ENCODE data around the gene DCBLD2.

DCBLD2 gene

DNA sequence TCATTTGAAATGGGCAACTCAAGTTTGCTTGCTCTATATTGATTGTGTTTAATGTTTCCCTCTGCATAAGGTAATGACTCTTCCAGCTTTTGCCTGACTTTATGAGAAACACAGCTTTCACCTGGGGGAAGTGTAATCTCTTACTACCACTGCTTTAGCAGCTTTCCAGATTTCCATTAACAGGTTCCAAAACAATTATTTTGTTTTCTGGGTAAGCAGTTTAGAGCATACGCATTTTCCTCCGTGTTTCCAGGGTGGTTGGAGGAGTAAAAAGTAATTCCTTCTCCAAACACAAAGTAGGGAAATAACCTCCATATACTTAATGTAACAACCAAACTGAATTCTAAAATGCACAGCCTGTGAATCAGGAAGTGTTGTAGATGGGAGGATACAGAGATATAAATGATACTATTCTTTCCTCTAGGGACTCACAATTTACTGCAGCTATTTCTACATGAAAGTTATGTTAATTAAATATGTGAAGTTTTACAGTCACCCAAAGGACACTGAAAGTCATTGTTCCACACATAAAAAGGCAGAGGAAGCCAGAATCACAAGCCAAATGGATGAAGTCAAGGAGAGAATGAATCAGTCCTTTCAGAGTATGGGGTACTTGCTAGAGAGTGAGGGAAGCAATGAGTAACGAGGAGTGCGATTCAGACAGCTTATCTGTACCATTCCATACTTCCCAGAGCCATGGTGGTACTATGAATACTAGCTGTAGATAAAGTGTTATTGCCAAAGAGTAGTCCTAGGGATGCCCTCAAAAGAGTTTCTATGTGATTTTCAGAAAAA lies 121.8 kb downstream of the DCBLD2 start:
- Histone ChIP-seq H3K27me3 (ENCODE audit: control insufficient read depth, insufficient read depth, low read length) (no peaks in the 10 kb centered on the region), H3K4me3 (ENCODE audit: low read depth, low read length) (no peak overlapping the region), H3K4me2 (ENCODE audit: low read length) (no peak overlapping the region), H3K36me3 (ENCODE audit: control insufficient read depth, insufficient read depth, low read length) (no peaks in the 10 kb centered on the region), H3K9ac (no peak overlapping the region), H3K4me1 (no peaks in the 10 kb centered on the region), H3K9me3 (ENCODE audit: control insufficient read depth, low read length) (no peaks in the 10 kb centered on the region), H3K79me2 (no peaks in the 10 kb centered on the region), H2AFZ (no peak overlapping the region), H3K27ac (no peak overlapping the region)
- TF ChIP-seq, protein P1, sequence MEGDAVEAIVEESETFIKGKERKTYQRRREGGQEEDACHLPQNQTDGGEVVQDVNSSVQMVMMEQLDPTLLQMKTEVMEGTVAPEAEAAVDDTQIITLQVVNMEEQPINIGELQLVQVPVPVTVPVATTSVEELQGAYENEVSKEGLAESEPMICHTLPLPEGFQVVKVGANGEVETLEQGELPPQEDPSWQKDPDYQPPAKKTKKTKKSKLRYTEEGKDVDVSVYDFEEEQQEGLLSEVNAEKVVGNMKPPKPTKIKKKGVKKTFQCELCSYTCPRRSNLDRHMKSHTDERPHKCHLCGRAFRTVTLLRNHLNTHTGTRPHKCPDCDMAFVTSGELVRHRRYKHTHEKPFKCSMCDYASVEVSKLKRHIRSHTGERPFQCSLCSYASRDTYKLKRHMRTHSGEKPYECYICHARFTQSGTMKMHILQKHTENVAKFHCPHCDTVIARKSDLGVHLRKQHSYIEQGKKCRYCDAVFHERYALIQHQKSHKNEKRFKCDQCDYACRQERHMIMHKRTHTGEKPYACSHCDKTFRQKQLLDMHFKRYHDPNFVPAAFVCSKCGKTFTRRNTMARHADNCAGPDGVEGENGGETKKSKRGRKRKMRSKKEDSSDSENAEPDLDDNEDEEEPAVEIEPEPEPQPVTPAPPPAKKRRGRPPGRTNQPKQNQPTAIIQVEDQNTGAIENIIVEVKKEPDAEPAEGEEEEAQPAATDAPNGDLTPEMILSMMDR (IDR thresholded peaks at IDR 0.05), result no peak

GRCh38 chr3:98778852-98779413 lies 122.6 kb downstream of the DCBLD2 start:
- no peak overlapping the region for H3K9ac ChIP-seq
- no peaks in the 10 kb centered on the region for H3K79me2 ChIP-seq
- H3K27me3 ChIP-seq (ENCODE audit: control insufficient read depth, insufficient read depth, low read length), result no peaks in the 10 kb centered on the region
- no peaks in the 10 kb centered on the region for H3K4me1 ChIP-seq
- TF ChIP-seq, protein P1 (IDR thresholded peaks at IDR 0.05), result no peak
- H3K4me3 ChIP-seq (ENCODE audit: low read depth, low read length), result no peak overlapping the region
- no peak overlapping the region for H2AFZ ChIP-seq
- no peak overlapping the region for H3K4me2 ChIP-seq (ENCODE audit: low read length)
- no peak overlapping the region for H3K27ac ChIP-seq
- no peaks in the 10 kb centered on the region for H3K36me3 ChIP-seq (ENCODE audit: control insufficient read depth, insufficient read depth, low read length)
- no peaks in the 10 kb centered on the region for H3K9me3 ChIP-seq (ENCODE audit: control insufficient read depth, low read length)

DNA sequence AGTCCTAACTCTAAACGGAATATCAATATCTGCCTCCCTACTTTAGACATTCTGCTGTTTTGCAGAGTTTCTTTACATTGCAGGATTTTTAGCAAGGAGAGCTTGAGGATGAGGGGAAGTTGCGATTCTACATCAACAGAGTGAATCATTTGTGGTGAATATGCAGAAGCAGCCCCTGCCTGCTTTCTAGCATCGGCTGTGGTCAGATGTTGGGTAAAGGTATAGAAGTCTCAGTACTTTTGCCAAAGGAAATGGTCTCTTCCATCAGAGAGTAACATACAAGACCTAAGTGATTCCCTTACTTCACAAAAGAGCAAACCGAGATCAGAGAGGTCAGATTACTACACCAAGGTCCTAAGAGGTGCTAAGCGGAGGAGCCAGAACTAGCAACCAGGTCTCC lies 123.1 kb downstream of the DCBLD2 start:
- H3K79me2 ChIP-seq, result no peaks in the 10 kb centered on the region
- no peak overlapping the region for H3K9ac ChIP-seq
- H3K36me3 ChIP-seq (ENCODE audit: control insufficient read depth, insufficient read depth, low read length), result no peaks in the 10 kb centered on the region
- H3K4me2 ChIP-seq (ENCODE audit: low read length), result no peak overlapping the region
- no peaks in the 10 kb centered on the region for H3K9me3 ChIP-seq (ENCODE audit: control insufficient read depth, low read length)
- no peaks in the 10 kb centered on the region for H3K27me3 ChIP-seq (ENCODE audit: control insufficient read depth, insufficient read depth, low read length)
- no peak overlapping the region for H2AFZ ChIP-seq
- TF ChIP-seq, protein P1 (IDR thresholded peaks at IDR 0.05), result no peak
- H3K4me3 ChIP-seq (ENCODE audit: low read depth, low read length), result no peak overlapping the region
- H3K27ac ChIP-seq, result no peak overlapping the region
- no peaks in the 10 kb centered on the region for H3K4me1 ChIP-seq

DNA sequence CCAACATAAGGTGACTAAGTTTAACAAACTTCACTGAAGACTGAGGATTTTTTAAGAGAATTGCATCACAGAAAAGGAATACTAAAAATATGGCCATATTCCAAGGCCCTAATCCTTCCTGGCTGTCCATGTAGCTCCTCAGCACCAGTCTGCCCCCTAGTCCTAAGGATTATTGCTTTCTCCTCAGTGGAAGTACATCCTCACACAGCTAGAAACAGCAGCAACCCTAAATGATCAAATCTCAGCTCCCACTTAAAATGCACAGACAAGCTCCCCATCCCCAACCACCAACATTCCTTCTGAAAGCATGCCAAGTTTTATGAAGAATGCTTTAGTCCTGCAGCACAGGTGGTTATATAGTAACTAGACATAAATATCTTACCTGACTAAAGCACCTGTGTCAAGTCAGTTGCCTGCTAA lies 123.7 kb downstream of the DCBLD2 start:
- Histone ChIP-seq H3K27me3 (ENCODE audit: control insufficient read depth, insufficient read depth, low read length) (no peaks in the 10 kb centered on the region), H3K27ac (no peak overlapping the region), H2AFZ (no peak overlapping the region), H3K79me2 (no peaks in the 10 kb centered on the region), H3K4me1 (no peaks in the 10 kb centered on the region), H3K4me2 (ENCODE audit: low read length) (no peak overlapping the region), H3K9ac (no peak overlapping the region), H3K4me3 (ENCODE audit: low read depth, low read length) (no peak overlapping the region), H3K9me3 (ENCODE audit: control insufficient read depth, low read length) (no peaks in the 10 kb centered on the region), H3K36me3 (ENCODE audit: control insufficient read depth, insufficient read depth, low read length) (no peaks in the 10 kb centered on the region)
- TF ChIP-seq, protein P1 (IDR thresholded peaks at IDR 0.05), result no peak
